ENCODE results near the gene ZNF48. TPM values are rescaled to one million over a fixed set of nuclear protein-coding genes. Genes with fewer than 3 reads are reported as not detected.

Gene ZNF48
- total RNA-seq, 1 experiment from 2014 or later: 8.8 TPM

DNA sequence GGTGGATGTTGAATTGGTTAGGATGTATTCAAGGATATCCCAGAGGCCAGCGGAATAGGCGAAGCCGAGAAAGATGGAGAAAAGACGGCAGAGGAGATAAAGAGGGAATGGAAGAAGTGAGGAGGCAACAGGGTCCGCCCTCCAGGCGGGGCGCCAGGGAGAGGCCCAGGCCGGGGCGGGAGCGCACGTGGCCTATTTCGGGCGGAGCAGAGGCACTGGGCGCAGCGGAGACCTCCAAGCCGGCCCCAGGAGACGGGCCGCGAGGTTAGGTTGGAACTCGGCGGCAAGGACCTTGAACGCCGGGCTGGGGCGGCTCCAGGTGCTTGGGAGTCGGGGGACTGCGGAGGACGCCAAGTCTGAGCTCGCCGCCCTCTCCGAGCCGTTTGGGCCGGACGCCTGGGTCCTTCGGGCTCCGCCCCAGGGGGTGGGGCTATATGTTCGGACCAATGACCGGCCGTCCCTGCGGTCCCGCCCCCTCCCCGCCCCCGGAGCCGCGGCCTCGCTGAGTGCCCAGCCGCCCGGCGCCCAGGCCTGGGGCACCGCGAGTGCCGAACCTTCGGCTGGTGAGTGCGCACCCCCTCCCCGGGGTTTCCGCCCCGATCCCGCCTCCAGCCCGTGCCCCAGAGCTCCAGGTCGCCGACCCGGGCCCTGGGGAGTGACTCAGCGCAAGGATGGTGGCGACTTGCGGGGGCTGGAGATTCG, 12.0 kb downstream of the ZNF48 start, which contains the start of gene ZNF771:
TSS of gene ZNF771 (plus strand) at position 505 of the 702 bp plus-strand sequence. CDS start 448 bp downstream, outside the sequence.
- DNase-seq (ENCODE audit: low read depth): peak; percentile 87

DNA sequence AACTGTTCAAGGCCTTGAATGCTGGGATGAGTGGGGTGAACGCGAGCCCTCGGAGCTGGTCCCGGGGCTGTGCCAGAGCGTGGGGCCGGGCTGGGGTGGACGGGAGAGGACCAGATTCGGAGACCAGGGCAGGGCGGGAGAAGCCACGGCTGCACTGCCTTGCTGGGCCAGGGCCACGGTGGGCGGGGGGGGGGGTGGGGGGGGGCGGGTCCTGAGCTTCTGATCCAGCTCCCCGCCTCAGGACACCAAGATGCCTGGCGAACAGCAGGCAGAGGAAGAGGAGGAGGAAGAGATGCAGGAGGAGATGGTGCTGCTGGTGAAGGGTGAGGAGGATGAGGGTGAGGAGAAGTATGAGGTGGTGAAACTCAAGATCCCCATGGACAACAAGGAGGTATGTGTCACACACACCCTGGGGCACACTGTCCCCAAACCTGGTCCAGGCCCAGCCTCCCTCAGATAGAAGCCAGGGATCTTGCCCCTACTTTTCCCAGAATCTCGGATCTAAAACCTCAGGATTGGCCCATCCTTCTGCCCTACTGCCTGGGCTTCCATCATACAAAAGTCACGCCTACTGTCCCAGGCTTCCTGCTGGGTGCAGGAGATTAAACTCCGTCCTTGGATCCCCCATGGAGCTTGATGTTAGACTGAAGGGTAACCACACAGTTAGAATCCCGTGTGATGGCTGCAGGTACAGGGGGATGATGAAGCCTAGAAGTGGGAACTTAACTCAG, 12.7 kb downstream of the ZNF48 start:
- peak; percentile 7 for DNase-seq (ENCODE audit: low read depth)

DNA sequence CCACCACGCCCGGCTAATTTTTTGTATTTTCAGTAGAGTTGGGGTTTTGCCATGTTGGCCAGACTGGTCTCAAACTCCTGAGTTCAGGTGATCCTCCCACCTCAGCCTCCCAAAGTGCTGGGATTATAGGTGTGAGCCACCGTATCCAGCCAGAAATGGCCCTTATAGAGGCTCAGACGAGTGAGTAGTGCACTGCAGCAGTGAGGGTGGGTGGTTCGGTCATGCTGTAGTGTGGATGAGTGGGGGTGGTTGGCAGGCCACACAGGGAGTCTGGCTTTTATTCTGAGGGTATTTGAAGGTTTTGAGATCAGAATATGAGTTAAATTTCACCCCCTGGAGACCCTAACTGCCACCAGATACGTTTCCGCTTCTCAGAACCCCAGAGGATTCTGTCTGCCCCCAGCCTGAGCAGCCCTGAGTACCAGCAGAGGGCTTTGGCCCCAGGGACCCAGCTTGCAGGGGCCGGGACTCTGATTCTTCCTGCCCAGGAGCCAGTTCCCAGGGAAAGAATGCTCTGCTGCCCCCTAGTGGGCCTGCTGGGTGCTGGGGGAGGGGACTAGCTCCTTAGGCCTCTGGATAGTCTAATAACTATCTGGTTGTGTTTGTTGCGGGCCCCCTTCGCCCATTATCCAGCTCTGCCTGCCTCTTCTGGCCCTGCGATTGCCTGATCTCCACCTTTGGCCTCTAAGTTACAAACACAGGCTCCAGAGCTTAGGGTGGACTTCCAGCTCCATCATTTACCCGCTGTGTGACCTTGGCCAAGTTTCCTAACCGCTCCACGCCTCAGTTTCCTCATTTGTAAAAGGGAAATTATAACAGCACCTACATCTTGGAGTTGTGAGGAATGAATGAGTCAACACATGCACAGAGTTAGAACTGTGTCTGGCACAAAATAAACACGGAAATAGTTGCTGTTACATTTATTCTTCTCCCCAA, 14.2 kb downstream of the ZNF48 start:
- DNase-seq (ENCODE audit: low read depth): peak; percentile 82

DNA sequence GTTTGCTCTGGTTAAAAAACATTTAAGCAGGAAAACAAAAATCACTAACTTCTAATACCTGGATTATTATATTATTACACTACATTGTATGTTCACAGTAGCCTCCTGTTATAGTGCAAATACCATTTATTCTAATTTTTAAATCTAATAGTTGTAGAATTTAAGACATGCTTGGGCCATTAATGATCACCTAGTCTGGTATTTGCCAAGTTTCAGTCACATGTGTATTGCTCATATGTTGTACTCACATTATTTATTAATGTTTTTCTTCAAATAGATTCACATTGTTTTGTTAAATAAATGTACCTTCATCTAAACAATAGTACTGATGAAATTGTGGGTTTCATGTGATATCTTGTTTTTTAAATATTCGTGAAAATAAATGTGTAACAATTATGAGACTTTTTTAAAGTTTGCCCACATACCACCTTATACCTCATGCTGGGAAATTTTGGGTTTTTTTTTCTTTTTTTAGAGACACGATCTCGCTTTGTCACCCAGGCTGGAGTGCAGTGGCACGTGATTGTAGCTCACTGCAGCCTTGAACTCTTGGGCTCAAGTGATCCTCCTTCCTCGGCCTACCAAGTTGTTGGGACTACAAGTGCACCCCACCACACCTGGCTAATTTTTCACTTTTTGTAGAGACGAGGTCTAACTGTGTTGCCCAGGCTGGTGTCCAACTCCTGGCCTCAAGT, 18.0 kb downstream of the ZNF48 start:
- no peak for DNase-seq (ENCODE audit: low read depth)

DNA sequence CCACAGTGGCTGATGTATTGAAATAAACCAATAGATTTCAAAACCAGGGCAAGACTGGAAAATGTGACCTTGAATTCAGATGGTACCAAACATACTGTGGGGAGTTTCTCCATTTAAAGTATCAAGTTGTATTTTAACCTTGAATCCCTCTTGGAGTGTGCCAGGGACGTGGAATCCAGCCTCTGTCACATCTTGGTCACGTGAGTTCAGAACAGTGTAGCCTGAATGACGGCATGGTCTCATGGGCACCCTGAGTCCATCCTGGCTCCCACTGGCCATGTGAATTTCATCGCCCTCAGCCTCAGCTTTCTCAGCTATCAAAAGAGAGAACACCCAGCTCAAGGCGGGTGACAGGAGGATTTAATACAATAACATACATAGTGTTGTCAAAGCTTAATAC, 18.9 kb downstream of the ZNF48 start:
- DNase-seq (ENCODE audit: low read depth): no peak

DNA sequence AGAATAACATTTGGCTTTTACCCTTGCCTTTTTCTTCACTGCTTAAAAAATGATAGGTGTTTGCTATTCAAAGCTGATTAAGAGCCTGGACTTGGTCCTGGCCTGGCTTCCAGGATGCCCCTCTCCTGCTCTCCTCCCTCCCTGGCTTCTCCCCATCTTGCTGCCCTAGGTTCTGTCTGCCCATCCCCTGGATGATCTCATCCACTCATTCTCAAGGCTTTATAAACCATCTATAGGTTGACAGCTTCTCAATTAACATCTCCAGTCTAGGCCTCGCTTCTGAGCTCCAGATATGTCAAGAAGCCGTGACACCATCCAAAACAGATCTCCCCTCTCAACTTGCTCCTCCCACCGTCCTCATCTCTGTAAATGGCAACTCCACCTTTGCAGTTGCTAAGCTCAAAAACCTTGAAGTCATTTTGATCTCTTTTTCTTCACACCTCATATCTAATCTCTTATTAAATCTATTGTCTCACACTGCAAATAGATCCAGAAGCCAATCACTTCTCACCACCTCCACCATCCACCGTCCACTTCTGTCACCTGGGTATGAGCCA, 20.9 kb downstream of the ZNF48 start:
- no peak for DNase-seq (ENCODE audit: low read depth)

DNA sequence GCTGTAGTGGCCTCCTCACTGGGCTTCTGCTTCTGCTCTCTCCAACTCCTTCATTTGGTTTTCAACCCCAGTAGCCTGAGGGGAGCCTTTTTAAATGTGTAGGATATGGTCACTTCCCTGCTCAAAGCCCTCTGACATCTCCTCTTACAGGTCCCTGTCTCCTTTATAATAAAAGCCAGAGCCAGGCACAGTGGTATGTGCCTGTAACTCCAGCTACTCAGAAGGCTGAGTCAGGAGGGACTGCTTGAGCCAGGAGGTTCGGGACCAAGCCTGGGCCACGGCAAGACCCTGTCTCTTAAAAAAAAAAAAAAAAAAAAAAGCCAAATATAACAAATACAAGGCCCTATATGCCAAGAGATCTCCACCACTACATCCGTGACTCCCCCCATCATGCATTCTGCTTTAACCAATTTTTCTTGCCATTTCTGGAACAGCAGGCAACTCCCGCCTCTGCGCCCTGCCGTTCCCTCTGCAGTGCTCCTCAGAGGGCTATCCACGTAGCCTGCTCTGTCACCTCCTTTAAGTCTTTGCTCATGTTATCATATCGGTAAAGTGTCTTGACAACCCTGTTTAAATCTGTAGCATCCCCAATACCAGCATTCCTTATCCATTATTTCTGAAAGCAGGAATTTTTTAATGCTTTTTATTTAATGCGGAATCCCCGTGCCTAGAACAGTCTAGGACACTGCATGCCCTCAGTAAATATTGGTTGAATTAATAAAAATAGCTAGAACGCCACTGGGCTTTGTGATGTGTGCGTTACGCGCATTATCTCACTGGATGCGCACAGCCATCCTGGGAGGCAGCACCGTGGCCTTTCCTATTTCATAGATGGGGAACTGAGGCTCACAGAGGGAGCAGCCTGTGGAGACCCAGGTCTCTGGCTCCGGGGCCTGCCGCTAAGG, 21.7 kb downstream of the ZNF48 start:
- no peak for DNase-seq (ENCODE audit: low read depth)

DNA sequence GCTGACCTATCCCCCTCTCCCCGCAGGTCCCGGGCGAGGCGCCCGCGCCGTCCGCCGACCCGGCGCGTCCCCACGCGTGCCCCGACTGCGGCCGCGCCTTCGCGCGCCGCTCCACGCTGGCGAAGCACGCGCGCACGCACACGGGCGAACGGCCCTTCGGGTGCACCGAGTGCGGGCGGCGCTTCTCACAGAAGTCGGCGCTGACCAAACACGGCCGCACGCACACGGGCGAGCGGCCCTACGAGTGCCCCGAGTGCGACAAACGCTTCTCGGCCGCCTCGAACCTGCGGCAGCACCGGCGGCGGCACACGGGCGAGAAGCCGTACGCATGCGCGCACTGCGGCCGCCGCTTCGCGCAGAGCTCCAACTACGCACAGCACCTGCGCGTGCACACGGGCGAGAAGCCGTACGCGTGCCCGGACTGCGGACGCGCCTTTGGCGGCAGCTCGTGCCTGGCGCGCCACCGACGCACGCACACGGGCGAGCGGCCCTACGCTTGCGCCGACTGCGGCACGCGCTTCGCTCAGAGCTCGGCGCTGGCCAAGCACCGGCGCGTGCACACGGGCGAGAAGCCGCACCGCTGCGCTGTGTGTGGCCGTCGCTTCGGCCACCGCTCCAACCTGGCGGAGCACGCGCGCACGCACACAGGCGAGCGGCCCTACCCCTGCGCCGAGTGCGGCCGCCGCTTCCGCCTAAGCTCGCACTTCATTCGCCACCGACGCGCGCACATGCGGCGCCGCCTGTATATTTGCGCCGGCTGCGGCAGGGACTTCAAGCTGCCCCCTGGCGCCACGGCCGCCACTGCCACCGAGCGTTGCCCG, 22.5 kb downstream of the ZNF48 start:
- peak; percentile 67 for DNase-seq (ENCODE audit: low read depth)

DNA sequence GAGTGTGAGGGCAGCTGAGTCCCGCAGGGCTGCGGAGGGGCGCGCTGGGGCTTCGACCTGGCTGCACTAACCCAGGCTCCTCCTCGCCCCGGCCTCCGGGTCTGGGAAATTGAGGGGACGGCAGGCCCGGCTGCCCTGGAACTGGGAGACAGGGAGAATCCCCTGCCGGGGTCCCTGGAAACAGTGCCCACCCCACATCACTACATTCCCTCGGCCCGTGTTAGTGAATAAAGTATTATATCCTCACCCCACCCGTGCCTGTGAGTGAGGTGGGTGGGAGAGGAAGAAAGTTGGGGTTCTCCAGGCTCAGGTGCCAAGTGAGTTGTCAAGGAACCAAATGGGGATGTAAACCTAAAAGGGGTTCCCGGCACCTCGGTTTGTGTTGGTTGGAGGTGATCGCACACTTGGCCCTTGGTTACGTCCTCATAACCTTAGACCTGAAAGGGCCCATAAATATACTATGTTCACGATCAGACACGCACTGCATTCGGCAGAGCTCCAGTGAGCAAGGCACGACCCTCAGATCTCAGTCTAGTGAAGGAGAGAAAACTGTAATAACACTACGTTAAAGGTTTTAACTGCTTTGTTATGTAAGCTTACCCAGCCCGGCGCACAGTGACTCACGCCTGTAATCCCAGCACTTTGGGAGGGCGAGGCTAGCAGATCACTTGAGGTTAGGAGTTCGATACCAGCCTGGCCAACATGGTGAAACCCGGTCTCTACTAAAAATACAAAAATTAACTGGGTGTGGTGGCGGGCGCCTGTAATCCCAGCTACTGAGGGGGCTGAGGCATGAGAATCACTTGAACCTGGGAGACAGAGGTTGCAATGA, 23.3 kb downstream of the ZNF48 start:
- peak; percentile 25 for DNase-seq (ENCODE audit: low read depth)

DNA sequence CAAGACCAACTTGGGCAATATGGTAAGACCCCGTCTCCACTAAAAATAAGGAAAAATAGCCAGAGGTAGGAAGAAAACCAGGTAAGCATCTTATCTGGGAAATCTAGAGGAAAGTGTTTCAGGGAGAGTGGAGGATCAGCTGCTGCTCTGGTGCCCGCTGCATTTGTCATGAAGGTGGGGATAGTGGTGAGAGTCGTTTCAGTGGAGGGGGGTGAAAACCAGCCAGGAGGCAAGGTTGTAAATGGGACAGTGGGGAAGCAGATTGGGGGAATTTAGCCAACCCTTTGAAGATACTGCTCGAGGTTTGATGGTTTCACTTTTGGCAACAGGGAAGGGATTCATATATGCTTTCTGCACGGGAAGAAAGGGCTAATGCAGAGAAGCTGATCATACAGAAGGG, 25.8 kb downstream of the ZNF48 start:
- DNase-seq (ENCODE audit: low read depth): no peak

DNA sequence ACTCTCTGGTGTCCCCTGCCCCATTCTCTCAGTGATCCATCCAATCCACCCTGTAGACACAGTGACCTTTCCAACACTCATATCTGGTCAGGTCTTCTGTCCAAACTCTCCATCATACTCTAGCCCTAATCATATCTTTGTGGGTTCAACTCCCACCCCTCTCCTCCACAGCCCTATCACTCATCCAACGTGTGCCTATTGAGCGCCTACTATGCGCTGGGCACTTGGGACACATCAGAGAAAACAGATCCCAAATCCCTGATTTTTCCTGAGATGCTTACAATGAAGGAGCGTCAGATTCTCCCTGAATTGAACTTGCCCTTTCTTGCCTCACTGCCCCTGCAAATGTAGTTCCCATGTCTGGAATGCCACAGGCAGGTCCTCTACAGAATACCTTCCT, 32.8 kb downstream of the ZNF48 start:
- DNase-seq (ENCODE audit: low read depth): no peak

DNA sequence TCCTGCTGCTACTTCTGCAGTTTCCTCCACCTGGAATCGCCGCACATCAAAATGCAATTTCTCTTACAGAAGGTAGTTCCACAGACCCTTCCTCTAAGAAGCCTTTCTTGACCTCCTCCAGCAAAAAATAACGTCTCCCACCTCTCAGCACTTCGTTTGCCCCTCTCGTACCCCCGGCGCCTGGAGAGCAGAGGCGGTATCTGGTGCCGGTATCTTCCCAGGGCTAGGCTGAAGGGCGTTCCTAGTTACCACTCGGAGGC, 34.1 kb downstream of the ZNF48 start:
- DNase-seq (ENCODE audit: low read depth): no peak

DNA sequence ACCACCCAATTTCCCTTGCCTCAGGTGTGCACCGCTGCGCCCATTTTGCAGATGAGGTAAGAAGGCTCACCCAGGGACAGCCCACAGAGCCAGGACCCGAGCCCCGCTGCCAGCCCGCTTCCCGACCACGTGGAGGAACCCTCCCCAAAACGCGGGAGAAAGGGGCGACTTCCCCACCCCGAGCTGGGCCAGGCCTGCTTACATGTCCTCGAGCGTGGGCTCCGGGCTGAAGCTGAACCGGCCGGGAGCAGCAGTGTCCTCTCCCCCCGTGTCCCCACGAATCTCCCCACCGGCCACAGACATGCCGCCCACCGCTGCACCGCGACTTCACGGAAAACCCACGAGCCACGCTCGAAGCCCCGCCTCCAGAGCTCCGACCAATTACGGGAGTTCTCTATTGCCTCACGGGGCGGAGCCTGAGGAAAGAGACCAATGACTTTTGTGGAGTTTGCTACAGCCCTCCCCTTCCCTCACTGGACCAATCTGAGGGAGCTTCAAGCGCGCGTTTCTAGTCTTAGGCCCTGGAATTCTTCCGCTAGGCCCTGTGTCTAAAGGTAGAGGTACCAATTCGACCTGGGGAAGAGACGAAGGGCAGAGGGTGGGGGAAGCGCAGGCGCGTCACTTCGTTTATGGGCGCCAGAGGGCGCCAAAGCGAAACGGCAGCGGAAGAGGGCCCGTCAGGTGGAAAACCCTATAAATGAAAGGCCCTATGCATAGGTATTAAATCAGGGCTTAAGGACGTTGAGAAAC, 34.6 kb downstream of the ZNF48 start, which contains the start of gene DCTPP1:
TSS of gene DCTPP1 (minus strand) at position 353 of the 750 bp plus-strand sequence. CDS start at position 303, 50 bp downstream.
- DNase-seq (ENCODE audit: low read depth): peak; percentile 98

DNA sequence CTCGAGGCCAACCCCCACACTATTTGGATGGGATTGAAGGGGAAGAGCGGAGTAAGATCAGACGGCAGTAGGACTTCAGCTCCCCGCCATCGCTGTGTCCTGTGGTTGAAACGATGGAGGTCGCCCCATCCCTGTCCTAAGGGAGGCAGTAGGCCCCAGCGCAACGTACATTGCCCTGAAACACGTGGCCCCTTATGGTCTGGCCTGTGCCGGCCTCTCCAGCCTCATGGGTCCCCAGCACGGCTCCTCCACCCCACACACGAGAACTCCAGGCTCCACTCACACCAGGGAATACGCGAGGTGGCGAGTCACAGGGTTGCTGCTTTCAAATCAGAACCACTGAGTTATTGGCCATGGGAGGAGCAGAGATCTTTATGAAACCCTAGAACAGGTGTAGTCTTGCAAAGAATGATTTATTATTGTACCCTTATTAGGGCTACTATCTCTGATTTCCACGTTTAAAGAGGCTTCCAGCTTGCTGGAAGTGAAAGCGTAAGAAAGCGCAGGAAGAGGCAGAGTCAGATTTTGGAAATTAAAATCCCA, 35.3 kb downstream of the ZNF48 start:
- DNase-seq (ENCODE audit: low read depth): peak; percentile 35

DNA sequence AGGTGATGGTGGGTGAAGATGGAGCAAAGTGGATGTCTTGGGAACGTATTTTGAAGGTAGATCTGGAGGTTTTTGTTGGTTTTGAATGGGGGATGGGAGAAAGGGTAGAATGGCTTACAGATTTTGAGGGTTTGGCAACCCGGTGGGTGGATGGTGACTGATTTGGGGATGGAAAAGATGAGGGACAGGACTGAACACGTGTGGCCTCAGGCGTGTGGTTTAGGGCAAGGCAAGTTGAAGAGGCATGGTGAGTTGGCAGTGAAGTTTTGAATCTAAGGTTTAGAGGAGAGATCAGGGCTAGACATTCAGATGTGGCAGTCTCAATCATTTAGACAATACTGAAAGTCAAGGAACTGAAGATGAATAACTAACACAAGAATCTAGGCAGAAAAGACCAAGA, 39.6 kb downstream of the ZNF48 start:
- no peak for DNase-seq (ENCODE audit: low read depth)

DNA sequence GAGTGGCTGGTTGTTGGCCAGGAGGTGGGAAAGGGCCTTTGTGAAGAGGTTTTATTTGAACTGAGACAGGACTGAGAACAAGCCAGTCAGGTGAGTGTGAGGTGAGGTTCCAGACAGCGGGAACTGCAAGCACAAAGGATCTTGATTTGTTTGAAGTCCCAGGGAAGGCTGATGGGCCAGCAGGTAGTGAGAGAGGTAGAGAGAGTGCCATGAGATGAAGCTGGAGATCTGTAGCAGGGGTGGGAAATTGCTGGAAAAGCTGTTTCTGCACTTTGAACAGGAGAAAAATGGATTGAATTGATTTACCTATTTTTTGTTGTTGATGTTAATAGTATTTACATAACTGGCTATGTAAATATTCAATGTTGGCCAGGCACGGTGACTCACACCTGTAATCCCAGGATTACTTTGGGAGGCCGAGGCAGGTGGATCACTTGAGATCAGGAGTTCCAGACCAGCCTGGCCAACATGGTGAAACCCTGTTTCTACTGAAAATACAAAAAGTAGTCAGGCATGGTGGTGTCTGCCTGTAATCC, 42.4 kb downstream of the ZNF48 start:
- DNase-seq (ENCODE audit: low read depth): no peak

DNA sequence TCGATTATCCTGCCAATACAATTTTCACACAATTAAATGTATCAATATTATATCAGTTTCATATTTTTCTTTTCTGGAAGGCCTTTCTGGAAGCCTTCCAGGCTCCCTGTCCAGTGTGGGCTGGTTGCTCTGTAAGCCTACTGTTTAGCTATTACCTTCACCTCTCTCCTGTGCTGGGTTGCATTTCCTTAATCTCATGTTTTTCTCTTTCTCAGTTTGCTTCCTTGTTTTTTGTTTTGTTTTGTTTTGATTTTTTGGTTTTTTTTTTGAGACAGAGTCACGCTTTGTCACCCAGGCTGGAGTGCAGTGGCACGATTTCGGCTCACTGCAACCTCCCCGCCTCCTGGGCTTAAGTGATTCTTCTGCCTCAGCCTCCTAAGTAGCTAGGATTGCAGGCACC, 43.6 kb downstream of the ZNF48 start:
- DNase-seq (ENCODE audit: low read depth): no peak

Data from LHCN-M2 (cell line).